Measurements from ENCODE around the gene SYNM. TPM values are rescaled to one million over a fixed set of nuclear protein-coding genes. Genes with fewer than 3 reads are reported as not detected.

Gene SYNM
- polyA plus RNA-seq, 1 donor, result 29.4 TPM

DNA sequence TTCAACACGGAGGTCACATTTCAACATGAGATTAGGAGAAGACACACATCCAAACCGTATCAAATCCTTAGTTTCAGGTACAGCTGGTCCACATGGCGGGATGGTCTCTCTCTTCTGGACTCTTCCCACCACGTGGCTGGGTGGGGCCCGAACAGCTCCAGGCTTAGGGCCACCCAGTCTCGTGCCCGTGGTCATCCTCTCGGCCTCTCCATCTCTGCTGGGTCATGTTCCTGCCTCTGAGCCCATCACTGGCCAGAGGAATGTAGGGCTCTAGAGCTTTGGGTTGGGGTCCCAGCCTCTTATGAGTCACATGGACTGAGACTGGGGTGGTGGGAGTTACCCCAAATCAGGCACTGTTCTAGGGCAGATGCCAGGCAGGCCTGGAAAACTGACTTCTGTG is 12.2 kb downstream of the SYNM start:
- Histone ChIP-seq H3K27ac (ENCODE audit: low read length) (no peak overlapping the region), H3K4me3 (ENCODE audit: low read length) (no peak overlapping the region), H3K27me3 (ENCODE audit: control insufficient read depth, insufficient read depth, low read length) (no peaks in the 10 kb centered on the region), H3K9me3 (ENCODE audit: control insufficient read depth, low read depth, low read length) (no peaks in the 10 kb centered on the region), H3K36me3 (ENCODE audit: control insufficient read depth, insufficient read depth, low read length) (peaks cover 7% of the 10 kb centered on the region), H3K4me1 (ENCODE audit: control insufficient read depth, insufficient read depth, low read length) (no peaks in the 10 kb centered on the region)
- DNase-seq, result no peak
- no CpG with 5 or more reads among the region's 8 CpGs for WGBS (ENCODE audit: insufficient coverage, low lambda C conversion rate)

DNA sequence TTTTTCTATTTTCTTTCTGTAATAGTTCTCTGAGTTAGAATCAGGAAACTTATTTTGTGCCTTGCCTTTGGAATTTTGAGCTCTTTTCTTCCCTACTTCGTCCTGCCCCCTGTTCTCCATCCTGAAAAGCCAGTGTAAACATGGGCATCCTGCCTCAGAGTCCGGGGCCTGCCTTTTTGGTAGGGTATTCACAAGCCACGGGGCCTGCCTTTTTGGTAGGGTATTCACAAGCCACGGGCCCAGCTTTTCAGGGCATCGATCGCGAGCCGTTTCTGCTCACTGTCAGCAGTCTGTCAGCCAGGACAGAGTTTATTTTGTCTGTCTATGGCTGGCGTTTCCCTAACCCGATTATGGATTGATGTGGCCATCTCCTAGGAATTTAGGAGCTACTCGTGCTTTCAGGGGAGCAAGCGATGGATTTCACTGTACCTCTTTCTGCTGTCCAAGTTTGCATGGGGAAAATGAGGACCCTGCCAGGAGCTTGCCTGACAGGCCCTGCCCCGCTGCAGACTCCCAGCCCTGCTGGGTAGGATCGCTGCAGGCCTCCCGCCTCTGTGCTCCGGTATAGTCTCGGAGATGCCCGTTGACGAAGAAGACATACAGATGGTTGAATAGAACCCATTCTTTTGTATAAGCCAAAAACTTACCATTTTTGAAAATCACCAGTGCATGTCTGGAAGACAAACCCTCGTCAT is 12.8 kb downstream of the SYNM start:
- no peak overlapping the region for H3K4me3 ChIP-seq (ENCODE audit: low read length)
- 75% methylated on average over 2 of the region's 20 CpGs for WGBS (ENCODE audit: insufficient coverage, low lambda C conversion rate)
- DNase-seq, result no peak
- H3K4me1 ChIP-seq (ENCODE audit: control insufficient read depth, insufficient read depth, low read length), result no peaks in the 10 kb centered on the region
- no peak overlapping the region for H3K27ac ChIP-seq (ENCODE audit: low read length)
- peaks cover 7% of the 10 kb centered on the region for H3K36me3 ChIP-seq (ENCODE audit: control insufficient read depth, insufficient read depth, low read length)
- H3K27me3 ChIP-seq (ENCODE audit: control insufficient read depth, insufficient read depth, low read length), result no peaks in the 10 kb centered on the region
- H3K9me3 ChIP-seq (ENCODE audit: control insufficient read depth, low read depth, low read length), result no peaks in the 10 kb centered on the region

DNA sequence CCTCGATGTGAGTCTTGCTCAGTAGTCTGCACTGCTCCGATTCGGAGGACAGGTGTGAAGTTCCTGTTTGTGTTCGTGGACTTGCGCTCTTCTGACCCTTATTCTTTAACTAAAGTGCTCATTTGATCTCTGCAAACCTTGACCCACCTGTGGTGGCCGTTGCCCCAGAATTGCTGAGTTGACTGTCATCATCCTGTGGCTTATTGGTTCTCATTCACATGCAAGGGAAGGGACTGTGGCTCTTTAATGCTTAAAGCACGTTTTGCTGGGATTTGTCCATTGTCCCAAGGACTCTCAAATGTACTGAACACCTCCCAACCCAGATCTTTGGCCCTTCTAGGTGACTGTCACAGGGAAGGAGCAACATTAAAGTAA is 13.4 kb downstream of the SYNM start:
- Histone ChIP-seq H3K4me3 (ENCODE audit: low read length) (no peak overlapping the region), H3K27me3 (ENCODE audit: control insufficient read depth, insufficient read depth, low read length) (no peaks in the 10 kb centered on the region), H3K4me1 (ENCODE audit: control insufficient read depth, insufficient read depth, low read length) (peaks cover 5% of the 10 kb centered on the region), H3K9me3 (ENCODE audit: control insufficient read depth, low read depth, low read length) (no peaks in the 10 kb centered on the region), H3K27ac (ENCODE audit: low read length) (no peak overlapping the region), H3K36me3 (ENCODE audit: control insufficient read depth, insufficient read depth, low read length) (peaks cover 7% of the 10 kb centered on the region)
- WGBS (ENCODE audit: insufficient coverage, low lambda C conversion rate), result 100% methylated on average over 1 of the region's 7 CpGs
- no peak for DNase-seq

DNA sequence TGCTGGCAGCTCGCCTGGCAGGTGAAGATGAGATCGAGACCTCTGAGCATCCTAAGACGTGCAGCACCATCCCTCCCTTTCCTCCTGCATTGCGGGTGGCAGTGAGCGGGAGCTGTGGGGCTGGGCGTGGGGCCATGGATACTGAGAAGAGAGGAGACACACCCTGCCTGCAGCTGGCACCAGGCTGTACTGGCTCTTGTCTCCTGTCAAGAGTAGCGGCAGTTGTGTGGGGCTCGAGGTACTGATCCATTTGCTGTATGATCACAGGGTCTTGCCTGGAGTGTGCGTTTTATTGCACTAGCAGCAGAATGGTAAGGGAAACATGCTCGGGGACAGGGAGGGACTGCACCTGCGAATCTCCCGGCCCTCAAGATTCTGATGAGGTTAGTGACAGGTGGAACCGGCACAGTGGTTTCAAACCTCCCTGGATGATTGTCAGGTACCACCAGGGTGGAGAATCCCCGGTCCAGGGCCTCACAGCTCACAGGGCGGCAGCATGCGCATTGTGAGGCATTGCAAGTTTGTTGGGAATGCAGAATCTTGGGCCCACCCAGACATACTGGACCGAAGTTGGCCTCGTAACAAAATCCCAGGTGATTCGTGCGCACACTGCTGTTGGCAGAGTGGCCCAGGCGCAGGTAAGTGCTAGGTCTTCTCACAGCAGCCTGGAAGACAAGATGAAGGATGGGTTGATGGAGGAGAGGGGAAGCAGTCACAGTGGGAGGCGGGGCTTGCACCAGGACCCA is 14.1 kb downstream of the SYNM start:
- no peaks in the 10 kb centered on the region for H3K27me3 ChIP-seq (ENCODE audit: control insufficient read depth, insufficient read depth, low read length)
- DNase-seq, result no peak
- no peak overlapping the region for H3K4me3 ChIP-seq (ENCODE audit: low read length)
- H3K27ac ChIP-seq (ENCODE audit: low read length), result no peak overlapping the region
- H3K4me1 ChIP-seq (ENCODE audit: control insufficient read depth, insufficient read depth, low read length), result peaks cover 12% of the 10 kb centered on the region
- no peaks in the 10 kb centered on the region for H3K9me3 ChIP-seq (ENCODE audit: control insufficient read depth, low read depth, low read length)
- peaks cover 2% of the 10 kb centered on the region for H3K36me3 ChIP-seq (ENCODE audit: control insufficient read depth, insufficient read depth, low read length)
- whole genome bisulfite sequencing (ENCODE audit: insufficient coverage, low lambda C conversion rate), result no CpG with 5 or more reads among the region's 22 CpGs

DNA sequence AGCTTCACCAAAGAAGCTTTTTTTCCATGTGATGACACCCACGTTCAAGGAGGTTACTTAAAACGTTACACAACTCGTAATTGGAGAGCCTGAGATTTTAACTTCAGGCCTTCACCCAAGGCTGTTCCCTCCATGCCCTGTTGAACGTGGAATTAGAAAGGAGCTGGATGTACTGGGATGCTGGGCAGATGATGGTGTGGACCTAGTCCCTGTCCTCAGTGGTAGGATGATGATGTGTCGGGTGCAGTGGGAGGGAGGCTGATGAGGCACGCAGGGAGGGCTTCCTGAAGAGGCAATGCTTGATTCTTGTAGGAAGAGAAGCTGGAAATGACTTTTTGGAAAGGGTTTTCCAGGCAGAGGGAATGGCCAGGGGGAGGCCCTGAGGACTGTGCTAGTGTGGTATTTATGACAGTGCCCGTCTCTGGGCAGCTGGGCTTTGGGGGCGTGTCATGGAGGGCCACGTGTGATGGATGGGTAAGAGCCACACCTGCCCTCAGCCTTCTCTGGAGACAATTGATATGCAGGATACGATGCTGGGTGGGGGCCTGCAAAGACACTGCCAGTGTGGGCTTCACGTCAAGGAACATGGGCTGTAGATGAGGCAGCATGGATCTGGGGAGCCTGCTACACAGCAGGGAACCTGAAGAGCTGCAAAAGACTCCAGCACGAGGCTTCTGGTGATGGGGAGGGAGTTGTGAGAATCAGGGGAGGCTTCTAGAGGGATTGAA is 15.3 kb downstream of the SYNM start:
- Histone ChIP-seq H3K9me3 (ENCODE audit: control insufficient read depth, low read depth, low read length) (no peaks in the 10 kb centered on the region), H3K27ac (ENCODE audit: low read length) (no peak overlapping the region), H3K36me3 (ENCODE audit: control insufficient read depth, insufficient read depth, low read length) (peaks cover 2% of the 10 kb centered on the region), H3K4me1 (ENCODE audit: control insufficient read depth, insufficient read depth, low read length) (peaks cover 18% of the 10 kb centered on the region), H3K27me3 (ENCODE audit: control insufficient read depth, insufficient read depth, low read length) (no peaks in the 10 kb centered on the region), H3K4me3 (ENCODE audit: low read length) (no peak overlapping the region)
- DNase-seq, result no peak
- WGBS (ENCODE audit: insufficient coverage, low lambda C conversion rate), result 90% methylated on average over 3 of the region's 12 CpGs

DNA sequence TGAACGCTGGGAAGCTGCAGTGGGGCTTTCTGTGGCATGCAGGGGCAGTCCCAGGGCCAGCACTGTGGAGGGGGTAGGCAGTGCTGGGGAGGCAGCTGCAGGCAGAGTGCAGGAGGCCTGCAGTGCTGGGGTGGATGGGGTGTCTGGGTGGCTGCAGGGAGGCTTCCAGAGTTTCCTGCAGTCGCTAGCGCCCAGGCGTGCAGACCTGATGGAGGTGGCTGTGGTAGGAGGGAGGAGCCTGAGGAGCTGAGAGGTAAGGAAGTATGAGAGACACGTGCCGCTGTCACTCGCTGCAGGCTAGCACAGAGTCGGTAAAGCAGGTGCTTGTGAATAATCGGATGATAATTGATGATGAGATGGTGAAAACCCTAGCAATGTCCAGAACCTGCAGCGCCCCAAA is 16.3 kb downstream of the SYNM start:
- WGBS (ENCODE audit: insufficient coverage, low lambda C conversion rate), result no CpG with 5 or more reads among the region's 10 CpGs
- H3K4me1 ChIP-seq (ENCODE audit: control insufficient read depth, insufficient read depth, low read length), result peaks cover 18% of the 10 kb centered on the region
- H3K27me3 ChIP-seq (ENCODE audit: control insufficient read depth, insufficient read depth, low read length), result no peaks in the 10 kb centered on the region

DNA sequence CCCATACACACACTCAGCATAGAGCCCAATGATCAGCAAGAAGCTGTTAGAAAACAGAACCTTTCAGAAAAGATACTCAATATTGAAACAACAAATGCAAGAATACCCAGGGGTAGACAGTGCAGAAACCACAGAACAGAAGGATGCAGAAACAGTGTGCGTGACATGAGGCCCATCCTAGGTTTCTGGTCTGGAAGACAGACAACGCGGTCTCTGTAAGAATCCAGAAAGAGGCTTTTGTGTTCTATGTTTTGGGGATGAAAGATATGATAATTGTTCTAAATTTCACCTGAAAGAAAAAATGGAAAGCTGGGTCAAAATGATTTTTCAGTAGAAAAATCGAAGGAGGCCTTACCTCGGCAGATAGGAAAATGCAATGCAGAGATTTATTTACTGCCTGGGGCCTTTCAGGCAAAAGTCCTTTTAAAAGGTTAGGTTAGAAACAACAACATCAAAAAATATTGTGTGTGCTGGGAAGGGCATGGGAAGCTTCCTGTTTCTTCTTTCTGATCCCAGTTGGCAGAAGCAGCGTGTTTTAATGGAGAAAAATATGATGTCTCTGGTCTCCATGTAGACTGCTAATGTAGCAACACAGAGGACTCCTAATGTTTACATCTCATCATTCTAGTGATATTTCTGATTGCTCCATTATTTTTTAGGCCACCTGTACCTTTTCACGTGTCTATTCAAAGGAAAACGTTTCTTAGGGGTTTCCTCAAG is 17.0 kb downstream of the SYNM start:
- DNase-seq, result no peak
- 95% methylated on average over 3 of the region's 8 CpGs for WGBS (ENCODE audit: insufficient coverage, low lambda C conversion rate)
- Histone ChIP-seq H3K36me3 (ENCODE audit: control insufficient read depth, insufficient read depth, low read length) (no peaks in the 10 kb centered on the region), H3K27ac (ENCODE audit: low read length) (no peak overlapping the region), H3K4me3 (ENCODE audit: low read length) (no peak overlapping the region), H3K4me1 (ENCODE audit: control insufficient read depth, insufficient read depth, low read length) (peaks cover 18% of the 10 kb centered on the region), H3K27me3 (ENCODE audit: control insufficient read depth, insufficient read depth, low read length) (no peaks in the 10 kb centered on the region), H3K9me3 (ENCODE audit: control insufficient read depth, low read depth, low read length) (no peaks in the 10 kb centered on the region)

More for the DNA sequence above, 16.3 kb downstream of the SYNM start:
- H3K9me3 ChIP-seq (ENCODE audit: control insufficient read depth, low read depth, low read length), result no peaks in the 10 kb centered on the region
- no peak for DNase-seq
- H3K36me3 ChIP-seq (ENCODE audit: control insufficient read depth, insufficient read depth, low read length), result no peaks in the 10 kb centered on the region
- H3K4me3 ChIP-seq (ENCODE audit: low read length), result no peak overlapping the region
- no peak overlapping the region for H3K27ac ChIP-seq (ENCODE audit: low read length)

DNA sequence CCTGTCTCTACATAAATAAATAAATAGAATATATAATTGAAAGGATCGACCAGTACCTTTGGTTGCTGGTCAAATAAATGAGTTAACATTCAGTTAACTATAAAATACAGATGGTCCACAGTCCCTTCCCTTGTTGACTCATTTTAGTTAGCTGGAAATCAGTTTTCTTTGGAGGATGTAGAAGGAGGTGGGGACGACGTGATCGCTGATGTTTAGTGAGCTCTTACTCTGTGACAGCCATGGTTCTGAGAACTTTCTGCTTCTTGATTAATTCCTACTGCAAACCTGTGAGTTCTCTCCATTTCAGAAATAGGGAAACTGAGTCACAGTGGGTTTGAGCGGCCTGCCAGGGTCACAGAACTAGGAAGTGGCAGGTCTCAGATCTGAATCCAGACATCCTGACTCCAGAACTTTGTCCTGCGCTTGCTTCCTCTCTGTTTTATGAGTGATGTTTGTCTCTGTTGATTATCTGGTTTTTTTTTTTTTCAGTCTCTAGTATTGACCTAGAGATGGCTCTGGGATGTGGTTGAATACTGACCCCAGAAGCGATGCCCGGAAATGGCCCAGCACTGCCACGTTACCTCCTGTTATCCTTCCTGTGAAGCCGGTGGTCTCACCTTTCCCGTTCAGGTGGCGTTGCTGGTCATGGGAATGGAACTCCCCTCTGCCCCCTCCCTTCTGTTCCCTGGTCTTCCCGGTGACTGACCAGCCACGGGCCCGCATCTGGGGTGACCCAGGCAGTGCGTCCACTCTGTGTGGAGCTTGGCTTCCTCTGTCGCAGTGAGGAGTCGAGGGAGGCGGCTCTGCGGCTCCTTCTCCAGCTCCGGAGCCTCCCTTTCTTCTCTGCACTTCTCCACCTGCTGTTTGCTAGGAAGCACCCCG is 18.2 kb downstream of the SYNM start:
- no peaks in the 10 kb centered on the region for H3K27me3 ChIP-seq (ENCODE audit: control insufficient read depth, insufficient read depth, low read length)
- no peaks in the 10 kb centered on the region for H3K36me3 ChIP-seq (ENCODE audit: control insufficient read depth, insufficient read depth, low read length)
- no peaks in the 10 kb centered on the region for H3K9me3 ChIP-seq (ENCODE audit: control insufficient read depth, low read depth, low read length)
- DNase-seq, result no peak
- peak overlapping the region; percentile 83 for H3K27ac ChIP-seq (ENCODE audit: low read length)
- WGBS (ENCODE audit: insufficient coverage, low lambda C conversion rate), result 48% methylated on average over 2 of the region's 22 CpGs
- peaks cover 18% of the 10 kb centered on the region for H3K4me1 ChIP-seq (ENCODE audit: control insufficient read depth, insufficient read depth, low read length)
- no peak overlapping the region for H3K4me3 ChIP-seq (ENCODE audit: low read length)

DNA sequence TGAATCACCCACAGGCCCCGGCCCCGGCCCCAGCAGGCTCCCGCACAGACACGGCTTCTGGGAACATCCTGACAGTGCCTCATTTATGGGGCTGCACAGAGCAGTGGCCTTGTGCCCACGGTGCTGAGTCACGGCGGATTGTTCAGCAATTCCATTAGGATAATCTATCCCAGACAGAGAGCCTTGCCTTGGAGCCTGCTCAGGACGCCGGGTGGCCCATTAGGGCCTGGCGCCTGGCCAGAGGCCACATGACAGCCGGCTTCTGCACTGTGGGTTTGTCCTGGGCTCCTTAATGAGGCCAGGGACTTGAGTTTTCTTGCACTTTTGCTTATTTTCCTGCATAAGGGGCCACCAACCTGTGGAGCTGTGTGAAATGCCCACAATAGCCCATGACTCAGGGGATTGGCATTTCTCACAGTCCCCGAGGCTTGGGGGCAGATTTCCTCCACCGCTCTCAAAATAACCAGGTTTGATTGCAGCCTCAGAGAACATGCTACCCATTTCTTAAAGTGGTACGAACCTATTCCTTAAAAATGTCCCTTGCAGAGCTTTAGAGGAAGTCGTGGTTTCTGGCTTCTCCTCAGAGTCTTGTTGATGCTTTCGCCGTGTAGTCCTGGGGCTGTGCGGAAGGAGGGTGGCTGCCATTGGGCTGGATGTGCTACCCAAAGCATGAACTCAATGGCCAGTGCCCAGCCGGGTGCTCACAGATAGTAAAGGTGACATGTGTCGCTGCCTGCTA is 19.0 kb downstream of the SYNM start:
- Histone ChIP-seq H3K27me3 (ENCODE audit: control insufficient read depth, insufficient read depth, low read length) (no peaks in the 10 kb centered on the region), H3K9me3 (ENCODE audit: control insufficient read depth, low read depth, low read length) (no peaks in the 10 kb centered on the region), H3K36me3 (ENCODE audit: control insufficient read depth, insufficient read depth, low read length) (no peaks in the 10 kb centered on the region), H3K4me3 (ENCODE audit: low read length) (no peak overlapping the region), H3K4me1 (ENCODE audit: control insufficient read depth, insufficient read depth, low read length) (peaks cover 18% of the 10 kb centered on the region), H3K27ac (ENCODE audit: low read length) (peak overlapping the region; percentile 83)
- DNase-seq, result peak; percentile 89 to 96
- WGBS (ENCODE audit: insufficient coverage, low lambda C conversion rate), result no CpG with 5 or more reads among the region's 20 CpGs
